Measurements from ENCODE around the gene UST. TPM values are rescaled to one million over a fixed set of nuclear protein-coding genes. Genes with fewer than 3 reads are reported as not detected.
A peak's percentile ranks its signal among the peaks of the same experiment; 100 is the strongest.

The UST gene
- total and polyA plus RNA-seq, 9 of the 15 experiments (the other 6 are each of a cell fraction or from before 2014, with no cell fraction given): 0.04 to 0.10 TPM; not detected in 7

- TF ChIP-seq KLF1 (tag; IDR thresholded peaks at IDR 0.05) (no peak), HDAC6 (IDR thresholded peaks at IDR 0.05; ENCODE audit: low read depth, low read length) (no peak), MCM3 (IDR thresholded peaks at IDR 0.05) (no peak), RB1 (IDR thresholded peaks at IDR 0.05; ENCODE audit: low read depth) (0 out of 2 replicates have a peak, but pooled peaks have one; percentile 19), UBTF (IDR thresholded peaks at IDR 0.05; ENCODE audit: borderline replicate concordance in 1 of 2, low read depth in 2 of 2, low read length in 2 of 2) (no peak), ZC3H8 (IDR thresholded peaks at IDR 0.05) (no peak), ERF (CRISPR knock-in tag; IDR thresholded peaks at IDR 0.05) (no peak), IRF9 (tag; IDR thresholded peaks at IDR 0.05) (no peak), NCOR1 (IDR thresholded peaks at IDR 0.05) (no peak), CSDE1 (IDR thresholded peaks at IDR 0.05) (no peak), NFIX (CRISPR knock-in tag; IDR thresholded peaks at IDR 0.05; ENCODE audit: low read depth) (no peak), ZKSCAN8 (CRISPR knock-in tag; IDR thresholded peaks at IDR 0.05) (0 out of 2 replicates have a peak, but pooled peaks have one; percentile 46), CREB5 (CRISPR knock-in tag; IDR thresholded peaks at IDR 0.05) (no peak), ZNF165 (CRISPR knock-in tag; IDR thresholded peaks at IDR 0.05; ENCODE audit: borderline replicate concordance) (no peak), ZNF3 (CRISPR knock-in tag; IDR thresholded peaks at IDR 0.05) (no peak), CREB3L1 (IDR thresholded peaks at IDR 0.05; ENCODE audit: borderline replicate concordance, low read depth) (peak; percentile 31; the same call in 1 of the 2 replicates), FOXP1 (CRISPR knock-in tag; IDR thresholded peaks at IDR 0.05) (no peak), ZNF274 (IDR thresholded peaks at IDR 0.05; ENCODE audit: borderline replicate concordance, low read depth, low read length) (no peak), CBX3 (IDR thresholded peaks at IDR 0.05; ENCODE audit: borderline replicate concordance in 1 of 2, low read length in 2 of 2) (peak in 1 of 2 experiments; percentile 89; a peak in 2 of 3 replicates), RCOR1 (IDR thresholded peaks at IDR 0.05; ENCODE audit: borderline replicate concordance in 1 of 2, low read depth in 2 of 2, low read length in 2 of 2) (0 out of 4 replicates have a peak, but pooled peaks of 1 of the 2 experiments have one; percentile 30), HNRNPL (IDR thresholded peaks at IDR 0.05; ENCODE audit: low read depth, low read length) (no peak), BRCA1 (IDR thresholded peaks at IDR 0.05) (no peak), BRCA1 (CRISPR knock-in tag; IDR thresholded peaks at IDR 0.05) (no peak)
These were observed 296.8 kb downstream of the UST start (continued) for GRCh38 chr6:149043476-149044130.
